GM23338 (cell line): ENCODE measurements around the gene PAQR4.

Experiments
- CTCF ChIP-seq, 2 experiments: fragments of 200-600 bp in 1 of 2; sonication (generic) in 1 of 2; conservative IDR thresholded peaks; 2 replicates each; pipeline versions ENCODE4 v1.5.1 to v1.6.1; 2016 to 2017; ENCODE audit warnings: antibody characterized with exemption in 2 of 2, low read depth in 2 of 2, mild to moderate bottlenecking in 2 of 2, moderate library complexity in 1 of 2
- EZH2 ChIP-seq: fragments of 200-600 bp; sonication (generic); IDR thresholded peaks from one replicate; pipeline ENCODE4 v1.8.0; 2017; ENCODE audit warnings: antibody characterized with exemption, mild to moderate bottlenecking, low read depth; ENCODE audit not compliant: unreplicated experiment
- EZH2phosphoT487 ChIP-seq: fragments of 200-600 bp; sonication (generic); IDR thresholded peaks from one replicate; pipeline ENCODE4 v1.8.1; 2018; ENCODE audit warnings: antibody characterized with exemption; ENCODE audit not compliant: unreplicated experiment
- POLR2AphosphoS5 ChIP-seq: IDR thresholded peaks from 2 replicates; pipeline ENCODE4 v1.6.1; 2016; ENCODE audit warnings: antibody characterized with exemption, low read depth
- REST ChIP-seq: IDR thresholded peaks from one replicate; pipeline ENCODE4 v1.6.1; 2018; ENCODE audit warnings: antibody characterized with exemption; ENCODE audit not compliant: unreplicated experiment

DNA sequence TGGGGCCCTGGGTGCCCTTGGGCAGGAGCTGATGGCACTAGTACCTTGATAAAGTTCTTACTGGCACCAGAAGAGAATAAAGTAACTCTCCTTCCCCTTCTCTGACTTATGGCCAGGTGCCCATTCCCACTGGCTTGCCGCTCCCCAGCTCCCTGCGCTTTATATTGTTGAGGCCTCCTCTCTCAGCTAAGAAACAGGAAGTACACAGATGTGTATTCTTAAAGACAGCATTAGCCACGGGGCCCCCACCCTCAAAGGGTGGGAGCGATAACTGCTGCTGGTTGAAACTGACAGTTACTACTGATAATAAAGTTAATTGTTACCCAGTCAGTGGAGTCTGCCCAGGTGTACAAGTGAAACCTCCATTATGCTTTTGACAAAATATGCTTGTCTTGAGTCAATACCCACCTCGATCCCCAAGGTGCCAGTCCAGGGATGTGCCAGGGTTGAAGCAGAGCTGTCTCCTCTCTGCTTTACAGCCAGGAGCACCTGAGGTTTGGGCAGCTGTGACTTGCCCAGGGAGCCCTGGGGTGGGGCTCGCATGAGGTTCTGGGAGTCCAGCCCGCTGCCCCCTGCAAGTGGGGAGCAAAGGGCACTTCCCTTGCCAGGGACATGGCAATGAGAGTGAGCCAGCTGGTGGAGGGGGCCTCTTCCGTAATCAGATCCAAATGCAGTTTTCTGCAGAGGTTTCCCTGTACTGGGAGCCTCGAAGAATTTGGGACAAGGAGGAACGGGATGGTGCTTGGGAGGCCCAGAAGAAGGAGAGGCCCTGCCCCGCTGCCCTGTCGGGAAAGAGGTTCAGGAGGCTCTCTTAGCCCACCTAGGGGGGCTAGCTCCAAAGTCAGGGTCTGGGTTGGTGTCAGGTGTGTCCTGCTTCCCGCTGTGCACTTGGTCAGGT, 38.2 kb downstream of the PAQR4 start:
- peak in 1 of 2 experiments; percentile 24; a peak in 1 of 4 replicates for TF ChIP-seq CTCF (conservative IDR thresholded peaks at IDR 0.05; ENCODE audit: low read depth in 2 of 2)
- TF ChIP-seq EZH2 = no peak
- TF ChIP-seq POLR2AphosphoS5 = no peak
- no peak for TF ChIP-seq EZH2phosphoT487
- no peak for TF ChIP-seq REST
